HG03571 (cell line): ENCODE data around the gene FAM120AOS.
"Not testable (repeated sequence)": the region's sequence is repeated elsewhere in the genome, so short reads cannot be mapped to it uniquely, and the experiment has no call there.

Experiments used
- ATAC-seq: cut with Tn5 transposase; IDR thresholded peaks from one replicate; pipeline ENCODE4 v1.9.1; 2021; ENCODE audit not compliant: unreplicated experiment

FAM120AOS gene

GRCh38 chr9:93440896-93441580, 12.3 kb downstream of the FAM120AOS start:
- ATAC-seq = no peak

- not testable (repeated sequence) for ATAC-seq
These were observed 14.1 kb downstream of the FAM120AOS start for GRCh38 chr9:93439301-93439700.

DNA sequence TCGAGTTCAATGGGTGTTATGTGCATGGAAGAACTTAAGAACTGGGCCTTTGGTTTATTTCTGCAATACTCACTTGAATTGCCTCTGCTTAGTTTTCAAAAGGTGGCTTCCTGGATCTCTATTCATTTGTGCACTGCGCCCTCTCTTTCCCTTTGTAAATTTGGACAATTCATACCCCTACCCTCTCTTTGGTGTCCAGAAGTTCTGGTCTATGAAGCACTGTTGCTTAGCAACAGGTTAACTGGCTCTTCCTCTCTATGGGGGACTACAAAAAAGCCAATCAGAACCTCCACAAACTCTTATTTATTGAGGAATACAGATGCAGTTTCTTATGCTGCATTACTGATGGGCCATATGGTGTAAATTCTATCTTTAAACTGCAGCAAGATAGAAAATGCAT, 15.4 kb downstream of the FAM120AOS start:
- no peak for ATAC-seq

- ATAC-seq = no peak
These were observed 16.6 kb downstream of the FAM120AOS start for GRCh38 chr9:93436655-93437407.

DNA sequence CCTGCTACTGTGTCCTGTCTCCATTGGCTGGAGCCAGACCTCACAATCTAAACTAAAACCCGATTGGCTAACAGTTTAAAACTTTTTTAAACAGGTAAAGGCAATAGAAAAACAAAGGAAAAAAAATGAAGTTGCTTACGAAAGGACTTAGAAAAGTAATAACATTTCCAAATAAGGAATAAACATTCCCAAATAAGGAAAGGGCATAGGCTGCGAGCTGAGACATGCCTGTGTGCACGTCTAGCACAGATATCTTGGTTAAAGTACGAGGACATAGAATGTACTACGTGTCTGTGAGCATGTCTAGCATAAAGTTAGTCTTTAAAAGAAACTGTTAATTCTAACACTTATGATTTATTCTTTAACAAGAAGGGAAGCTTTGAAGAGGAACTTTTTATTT, 17.2 kb downstream of the FAM120AOS start:
- ATAC-seq = no peak

- no peak for ATAC-seq
These were observed 18.0 kb downstream of the FAM120AOS start for GRCh38 chr9:93435386-93435785.

- ATAC-seq = no peak
These were observed 19.3 kb downstream of the FAM120AOS start for GRCh38 chr9:93434056-93434455.

DNA sequence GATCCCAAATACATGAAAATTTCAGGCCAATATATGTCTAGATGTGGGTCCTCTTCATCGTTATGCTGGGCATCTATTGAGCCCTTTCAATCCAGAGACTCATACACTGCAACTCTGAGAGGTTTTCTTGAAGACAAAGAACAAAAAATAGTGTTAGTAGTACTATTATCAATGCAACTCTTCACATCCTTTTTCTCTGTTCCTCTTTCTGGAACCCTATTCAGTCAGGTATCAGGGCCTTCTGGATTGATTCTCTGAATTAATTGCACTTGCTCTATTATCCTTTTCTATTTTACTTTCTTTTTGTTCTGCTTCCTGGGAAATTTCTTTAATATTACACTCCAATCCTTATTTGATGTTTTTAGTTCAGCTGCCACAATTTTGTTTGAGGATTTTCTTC, 20.4 kb downstream of the FAM120AOS start:
- no peak for ATAC-seq

DNA sequence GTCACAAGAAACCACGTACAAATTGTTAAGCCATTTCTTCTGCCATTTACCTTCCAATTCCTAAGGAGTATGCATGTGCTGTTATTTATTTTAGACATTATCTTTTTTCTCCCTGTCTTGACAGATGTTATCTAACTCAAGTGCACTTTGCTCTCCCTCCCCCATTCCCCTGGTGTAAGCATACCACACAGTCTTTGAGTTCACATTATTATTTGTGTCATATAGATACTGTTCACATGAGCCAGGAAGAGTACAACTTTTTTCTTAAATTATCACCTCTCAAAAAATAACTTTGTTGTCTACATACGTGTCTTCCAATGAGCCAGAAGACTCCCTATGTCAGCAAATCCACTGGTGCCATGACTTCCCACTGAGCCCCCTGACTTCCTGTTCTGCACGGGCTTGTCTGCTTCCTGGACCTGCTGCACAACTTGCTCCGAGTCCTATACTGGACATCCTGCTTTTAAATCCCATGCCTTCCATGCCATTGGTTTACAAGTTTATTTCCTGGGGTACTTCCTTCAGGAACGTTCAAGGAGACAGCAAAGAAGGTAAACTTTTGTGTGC, 21.8 kb downstream of the FAM120AOS start:
- no peak for ATAC-seq

- ATAC-seq = no peak
These were observed 25.6 kb downstream of the FAM120AOS start for GRCh38 chr9:93427655-93428379.

GRCh38 chr9:93422977-93423616, 30.3 kb downstream of the FAM120AOS start:
- no peak for ATAC-seq

GRCh38 chr9:93419023-93419422, 34.4 kb downstream of the FAM120AOS start:
- ATAC-seq = no peak

- ATAC-seq = no peak
These were observed 35.8 kb downstream of the FAM120AOS start for GRCh38 chr9:93417538-93417937.

DNA sequence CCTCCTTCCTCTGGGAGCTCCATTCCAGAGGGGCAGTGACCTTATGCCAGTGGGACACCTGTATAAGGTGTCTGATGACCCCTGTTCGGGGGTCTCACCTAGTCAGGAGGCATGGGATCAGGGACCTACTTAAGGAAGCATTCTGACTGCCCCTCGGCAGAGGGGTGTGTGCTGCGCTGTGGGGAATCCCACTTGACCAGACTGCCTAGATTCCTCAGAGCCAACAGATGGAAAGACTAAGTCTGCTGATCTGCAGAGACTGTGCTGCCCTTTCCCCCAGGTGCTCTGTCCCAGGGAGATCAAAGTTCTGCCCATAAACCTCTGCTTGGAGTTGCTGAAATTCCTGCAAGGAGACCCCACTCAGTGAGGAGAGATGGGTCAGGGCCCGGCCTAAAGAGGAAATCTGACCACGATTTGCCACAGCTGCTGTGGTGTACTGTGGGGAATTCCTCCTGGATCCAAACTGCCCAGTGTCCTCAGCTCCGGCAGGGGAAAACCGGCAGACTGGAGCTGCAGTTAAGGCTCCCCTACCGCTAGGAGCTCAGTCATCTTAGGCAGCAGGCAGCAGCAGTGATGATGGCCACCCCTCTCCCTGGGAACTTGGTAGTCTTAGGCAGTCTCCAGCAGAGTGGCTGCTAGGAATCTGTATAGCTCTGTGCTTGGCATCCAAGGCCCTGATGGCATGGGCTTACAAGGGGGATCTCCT, 36.7 kb downstream of the FAM120AOS start:
- ATAC-seq = no peak

GRCh38 chr9:93415176-93415690, 38.1 kb downstream of the FAM120AOS start:
- no peak for ATAC-seq

GRCh38 chr9:93413530-93413929, 39.9 kb downstream of the FAM120AOS start:
- ATAC-seq = no peak

DNA sequence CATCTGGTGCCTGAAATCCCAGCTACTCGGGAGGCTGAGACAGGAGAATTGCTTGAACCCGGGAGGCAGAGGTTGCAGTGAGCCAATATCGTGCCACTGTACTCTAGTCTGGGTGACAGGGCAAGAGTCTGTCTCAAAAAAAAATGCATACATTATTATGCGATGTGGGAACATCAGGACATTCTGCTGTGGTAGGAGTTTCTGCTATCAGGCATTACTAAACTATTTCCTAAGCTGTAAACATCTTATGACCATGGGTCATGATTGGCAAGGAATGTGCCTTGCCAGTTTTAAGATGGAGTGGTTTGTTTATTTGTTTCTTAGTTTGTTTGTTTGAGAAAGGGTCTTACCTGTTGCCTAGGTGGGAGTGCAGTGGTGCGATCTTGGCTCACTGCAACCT, 47.0 kb downstream of the FAM120AOS start:
- no peak for ATAC-seq

GRCh38 chr9:93398471-93398870, 54.9 kb downstream of the FAM120AOS start:
- ATAC-seq = no peak

- no peak for ATAC-seq
These were observed 55.6 kb downstream of the FAM120AOS start for GRCh38 chr9:93397661-93398373.
